ENCODE data around the gene ZNF624. TPM values are rescaled to one million over a fixed set of nuclear protein-coding genes. Genes with fewer than 3 reads are reported as not detected.
A peak's percentile ranks its signal among the peaks of the same experiment; 100 is the strongest.
"Not testable (repeated sequence)": the region's sequence is repeated elsewhere in the genome, so short reads cannot be mapped to it uniquely, and the experiment has no call there.

The ZNF624 gene
- 7.7 TPM for polyA plus RNA-seq (2013, experiment 1 of 4)
- polyA plus RNA-seq (2013, experiment 2 of 4) = 6.7 TPM
- polyA plus RNA-seq (2013, experiment 3 of 4) = 6.4 TPM
- 6.5 TPM for polyA plus RNA-seq (2013, experiment 4 of 4)

DNA sequence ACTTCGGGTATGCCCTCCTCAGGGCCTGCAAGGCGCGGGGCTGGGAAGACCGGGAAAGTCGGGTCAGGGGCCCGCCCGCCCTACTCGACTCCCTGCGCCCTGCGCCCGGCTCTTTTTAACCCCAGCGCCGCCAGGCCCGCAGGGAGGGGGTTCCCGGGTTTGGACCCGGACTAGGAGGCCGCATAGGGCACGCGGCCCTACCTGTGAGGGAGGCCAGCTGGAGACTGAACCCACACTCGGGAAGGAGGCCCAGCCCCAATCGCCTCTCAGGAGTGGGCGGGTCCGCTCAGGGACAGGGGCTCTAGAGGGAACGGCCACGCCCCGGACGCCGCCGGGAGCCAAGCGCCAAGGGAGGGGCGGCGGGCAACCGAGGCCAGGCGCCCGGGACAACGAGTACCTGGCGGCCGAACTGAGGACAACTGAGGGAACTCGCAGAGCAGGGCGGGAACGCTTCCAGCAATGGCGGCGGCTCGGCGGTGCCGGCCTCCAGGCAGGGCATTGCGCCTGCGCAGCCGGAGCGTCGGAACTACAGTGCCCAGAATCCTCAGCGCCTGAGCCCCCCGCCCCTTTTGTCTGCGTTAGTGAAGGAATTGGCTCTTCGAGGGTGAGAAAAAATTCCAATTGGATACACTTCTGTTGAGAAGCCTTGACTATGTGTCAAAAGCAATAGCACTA is at the start of gene ZNF624:
TSS of gene ZNF624 (minus strand) at position 484 of the 675 bp plus-strand sequence.
- Histone ChIP-seq H3K4me3 (ENCODE audit: insufficient read depth, low read depth, low read length) (peak within 1 kb of the TSS; percentile 45), H3K4me1 (ENCODE audit: control insufficient read depth, insufficient read depth, low read length) (peaks cover 4% of the 10 kb centered on the region), H3K27ac (ENCODE audit: insufficient read depth, low read depth, low read length, poor library complexity, severe bottlenecking) (peak within 1 kb of the TSS; percentile 73), H3K36me3 (ENCODE audit: control insufficient read depth, insufficient read depth, low read length) (no peaks in the 10 kb centered on the region), H3K9me3 (ENCODE audit: control insufficient read depth, low read length) (no peaks in the 10 kb centered on the region), H3K27me3 (ENCODE audit: control insufficient read depth, insufficient read depth, low read length, poor library complexity, severe bottlenecking) (no peaks in the 10 kb centered on the region)
- 1% methylated on average over 55 of the region's 55 CpGs for WGBS, 2 experiments

DNA sequence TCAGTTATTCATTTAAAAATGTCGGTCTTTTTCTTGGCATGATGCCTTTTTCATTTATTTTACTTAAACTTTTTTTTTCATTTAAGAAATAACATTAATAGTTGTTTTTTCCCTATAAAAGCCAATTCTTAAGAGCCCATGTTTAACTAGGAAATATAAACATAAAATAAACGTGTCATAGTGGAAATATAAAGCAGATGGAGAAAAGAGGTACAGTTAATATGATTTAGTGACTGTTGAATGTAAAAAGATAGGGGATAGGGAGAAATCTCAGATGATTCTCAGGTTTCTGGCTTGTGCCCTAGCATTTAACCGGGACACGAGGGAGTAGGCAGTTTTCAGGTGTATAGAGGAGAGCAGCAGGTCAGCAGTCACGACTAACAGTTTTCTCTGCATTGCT is 44.0 kb upstream of the ZNF624 start:
- H3K27me3 ChIP-seq (ENCODE audit: control insufficient read depth, insufficient read depth, low read length, poor library complexity, severe bottlenecking); H3K4me1 ChIP-seq (ENCODE audit: control insufficient read depth, insufficient read depth, low read length); H3K36me3 ChIP-seq (ENCODE audit: control insufficient read depth, insufficient read depth, low read length); H3K27ac ChIP-seq (ENCODE audit: insufficient read depth, low read depth, low read length, poor library complexity, severe bottlenecking); H3K9me3 ChIP-seq (ENCODE audit: control insufficient read depth, low read length); H3K4me3 ChIP-seq (ENCODE audit: insufficient read depth, low read depth, low read length): not testable (repeated sequence)
- WGBS, 2 experiments = 91% methylated on average over 3 of the region's 5 CpGs

DNA sequence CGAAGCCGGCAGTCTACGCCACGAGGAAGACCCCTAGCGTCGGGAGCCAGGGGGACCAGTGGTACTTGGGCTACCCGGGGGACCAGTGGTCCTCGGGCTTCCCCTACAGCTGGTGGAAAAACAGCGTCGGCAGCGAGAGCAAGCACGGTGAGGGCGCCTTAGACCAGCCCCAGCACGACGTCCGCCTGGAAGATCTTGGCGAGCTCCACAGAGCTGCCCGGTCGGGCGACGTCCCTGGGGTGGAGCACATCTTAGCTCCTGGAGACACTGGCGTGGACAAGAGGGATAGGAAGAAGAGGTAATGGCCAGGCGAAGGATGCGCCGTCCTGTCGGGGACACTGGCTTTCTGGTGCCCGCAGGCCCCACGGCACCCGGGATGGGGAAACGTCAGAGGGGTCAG is 36.8 kb upstream of the ZNF624 start:
- not testable (repeated sequence) for H3K36me3 ChIP-seq (ENCODE audit: control insufficient read depth, insufficient read depth, low read length); H3K4me1 ChIP-seq (ENCODE audit: control insufficient read depth, insufficient read depth, low read length); H3K27ac ChIP-seq (ENCODE audit: insufficient read depth, low read depth, low read length, poor library complexity, severe bottlenecking); H3K27me3 ChIP-seq (ENCODE audit: control insufficient read depth, insufficient read depth, low read length, poor library complexity, severe bottlenecking); H3K9me3 ChIP-seq (ENCODE audit: control insufficient read depth, low read length); H3K4me3 ChIP-seq (ENCODE audit: insufficient read depth, low read depth, low read length)
- WGBS, 2 experiments = 95 to 96% methylated on average over 19 to 25 of the region's 30 CpGs

DNA sequence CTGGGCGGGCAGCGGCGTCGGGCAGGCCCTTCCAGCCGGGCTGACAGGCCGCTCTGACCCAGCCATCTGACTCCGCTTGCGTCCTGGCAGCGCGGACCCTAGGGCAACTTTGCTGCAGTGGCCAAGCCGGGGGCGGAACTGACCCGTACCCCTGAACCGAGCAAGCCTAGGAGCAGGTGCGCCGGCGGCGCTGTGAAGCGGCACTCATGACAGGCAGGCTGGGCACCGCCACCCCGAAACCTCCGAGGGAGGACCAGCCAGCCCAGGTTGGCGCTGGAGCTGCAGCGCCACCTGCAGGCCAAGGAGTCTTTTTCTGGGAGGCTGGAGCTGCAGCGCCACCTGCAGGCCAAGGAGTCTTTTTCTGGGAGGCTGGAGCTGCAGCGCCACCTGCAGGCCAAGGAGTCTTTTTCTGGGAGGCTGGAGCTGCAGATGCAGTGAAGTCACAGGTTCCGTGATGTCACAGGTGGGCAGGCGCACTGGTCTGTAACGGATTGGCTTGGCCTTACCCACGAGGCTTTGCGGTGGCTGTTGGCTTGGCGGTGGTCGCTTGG is 36.2 kb upstream of the ZNF624 start, which contains the start of gene CCDC144A:
TSS of gene CCDC144A (plus strand) at position 511 of the 551 bp plus-strand sequence. CDS start 160 bp downstream, outside the sequence.
- H3K27me3 ChIP-seq (ENCODE audit: control insufficient read depth, insufficient read depth, low read length, poor library complexity, severe bottlenecking); H3K36me3 ChIP-seq (ENCODE audit: control insufficient read depth, insufficient read depth, low read length); H3K4me1 ChIP-seq (ENCODE audit: control insufficient read depth, insufficient read depth, low read length); H3K9me3 ChIP-seq (ENCODE audit: control insufficient read depth, low read length); H3K27ac ChIP-seq (ENCODE audit: insufficient read depth, low read depth, low read length, poor library complexity, severe bottlenecking); H3K4me3 ChIP-seq (ENCODE audit: insufficient read depth, low read depth, low read length): not testable (repeated sequence)
- WGBS, 2 experiments = 91 to 93% methylated on average over 33 of the region's 33 CpGs

DNA sequence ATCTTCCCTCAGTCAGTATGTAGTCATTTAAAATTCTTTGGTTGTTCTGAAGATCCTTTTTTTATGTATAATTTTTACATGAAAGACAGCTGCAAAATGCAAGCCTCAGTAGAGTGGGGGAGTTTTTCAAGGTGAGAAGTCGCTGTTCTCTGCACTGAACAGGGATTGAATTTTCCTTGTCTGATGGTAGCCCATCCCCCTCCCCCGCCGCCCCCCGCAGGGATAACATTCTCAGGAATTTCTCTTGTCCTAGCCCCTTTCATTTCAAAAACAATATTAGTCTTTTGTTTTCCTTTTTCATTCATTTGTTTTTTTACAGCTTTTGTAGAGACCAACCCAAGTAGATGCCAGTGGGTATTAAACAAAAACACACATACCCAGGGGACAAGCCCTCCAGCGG is 33.5 kb upstream of the ZNF624 start:
- 0 to 2% methylated on average over 4 of the region's 5 CpGs for whole genome bisulfite sequencing, 2 experiments
- not testable (repeated sequence) for H3K4me3 ChIP-seq (ENCODE audit: insufficient read depth, low read depth, low read length); H3K9me3 ChIP-seq (ENCODE audit: control insufficient read depth, low read length); H3K27me3 ChIP-seq (ENCODE audit: control insufficient read depth, insufficient read depth, low read length, poor library complexity, severe bottlenecking); H3K36me3 ChIP-seq (ENCODE audit: control insufficient read depth, insufficient read depth, low read length); H3K4me1 ChIP-seq (ENCODE audit: control insufficient read depth, insufficient read depth, low read length)
- H3K27ac ChIP-seq (ENCODE audit: insufficient read depth, low read depth, low read length, poor library complexity, severe bottlenecking) = peak overlapping the region; percentile 16

DNA sequence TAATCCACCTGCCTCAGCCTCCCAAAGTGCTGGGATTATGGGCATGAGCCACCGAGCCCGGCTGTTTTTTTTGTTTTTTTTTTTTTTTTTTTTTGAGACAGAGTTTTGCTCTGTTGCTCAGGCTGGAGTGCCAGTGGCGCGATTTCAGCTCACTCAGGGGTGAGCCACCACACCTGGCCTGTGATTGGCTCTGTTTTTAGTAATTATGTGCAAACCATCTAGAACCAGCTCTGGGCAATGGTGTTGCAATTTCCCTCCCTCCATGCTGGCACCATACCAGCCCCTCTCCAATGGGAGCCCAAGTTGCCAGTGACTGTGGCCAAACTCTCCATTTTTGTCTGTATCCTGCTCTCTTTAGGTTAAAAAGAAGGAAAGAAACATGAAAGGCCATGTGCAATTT is 32.4 kb upstream of the ZNF624 start:
- not testable (repeated sequence) for H3K4me1 ChIP-seq (ENCODE audit: control insufficient read depth, insufficient read depth, low read length); H3K27me3 ChIP-seq (ENCODE audit: control insufficient read depth, insufficient read depth, low read length, poor library complexity, severe bottlenecking); H3K9me3 ChIP-seq (ENCODE audit: control insufficient read depth, low read length); H3K4me3 ChIP-seq (ENCODE audit: insufficient read depth, low read depth, low read length); H3K36me3 ChIP-seq (ENCODE audit: control insufficient read depth, insufficient read depth, low read length); H3K27ac ChIP-seq (ENCODE audit: insufficient read depth, low read depth, low read length, poor library complexity, severe bottlenecking)
- WGBS, 2 experiments = 100% methylated on average over 2 to 4 of the region's 4 CpGs

DNA sequence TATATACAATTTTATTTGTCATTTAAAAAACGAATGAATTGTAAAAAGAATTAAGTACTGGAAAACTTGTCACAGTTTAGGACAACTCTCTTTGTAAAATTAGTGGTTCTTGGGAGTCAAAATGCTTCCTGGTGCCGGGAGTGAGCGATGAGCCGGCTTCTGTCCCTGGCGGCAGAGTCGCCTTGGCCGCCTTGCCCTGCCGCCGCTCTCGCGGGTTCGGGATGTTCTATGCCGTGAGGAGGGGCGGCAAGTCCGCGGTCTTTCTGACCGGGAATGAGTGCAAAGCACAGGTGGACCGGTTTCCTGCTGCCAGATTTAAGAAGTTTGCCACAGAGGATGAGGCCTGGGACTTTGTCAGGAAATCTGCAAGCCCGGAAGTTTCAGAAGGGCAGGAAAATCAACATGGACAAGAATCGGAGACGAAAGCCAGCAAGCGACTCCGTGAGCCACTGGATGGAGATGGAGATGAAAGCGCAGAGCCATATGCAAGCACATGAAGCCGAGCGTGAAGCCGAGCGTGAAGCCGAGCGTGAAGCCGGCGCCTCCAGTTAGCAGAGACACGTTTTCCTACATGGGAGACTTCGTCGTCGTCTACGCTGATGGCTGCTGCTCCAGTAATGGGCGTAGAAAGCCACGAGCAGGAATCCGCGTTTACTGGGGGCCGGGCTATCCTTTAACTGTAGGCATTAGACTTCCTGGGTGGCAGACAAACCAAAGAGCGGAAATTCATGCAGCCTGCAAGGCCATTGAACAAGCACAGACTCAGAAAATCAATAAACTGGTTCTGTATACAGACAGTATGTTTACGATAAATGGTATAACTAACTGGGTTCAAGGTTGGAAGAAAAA is 29.9 kb upstream of the ZNF624 start:
- not testable (repeated sequence) for H3K9me3 ChIP-seq (ENCODE audit: control insufficient read depth, low read length); H3K36me3 ChIP-seq (ENCODE audit: control insufficient read depth, insufficient read depth, low read length); H3K27ac ChIP-seq (ENCODE audit: insufficient read depth, low read depth, low read length, poor library complexity, severe bottlenecking); H3K4me3 ChIP-seq (ENCODE audit: insufficient read depth, low read depth, low read length); H3K4me1 ChIP-seq (ENCODE audit: control insufficient read depth, insufficient read depth, low read length); H3K27me3 ChIP-seq (ENCODE audit: control insufficient read depth, insufficient read depth, low read length, poor library complexity, severe bottlenecking)
- WGBS, 2 experiments = 92 to 93% methylated on average over 44 of the region's 44 CpGs

DNA sequence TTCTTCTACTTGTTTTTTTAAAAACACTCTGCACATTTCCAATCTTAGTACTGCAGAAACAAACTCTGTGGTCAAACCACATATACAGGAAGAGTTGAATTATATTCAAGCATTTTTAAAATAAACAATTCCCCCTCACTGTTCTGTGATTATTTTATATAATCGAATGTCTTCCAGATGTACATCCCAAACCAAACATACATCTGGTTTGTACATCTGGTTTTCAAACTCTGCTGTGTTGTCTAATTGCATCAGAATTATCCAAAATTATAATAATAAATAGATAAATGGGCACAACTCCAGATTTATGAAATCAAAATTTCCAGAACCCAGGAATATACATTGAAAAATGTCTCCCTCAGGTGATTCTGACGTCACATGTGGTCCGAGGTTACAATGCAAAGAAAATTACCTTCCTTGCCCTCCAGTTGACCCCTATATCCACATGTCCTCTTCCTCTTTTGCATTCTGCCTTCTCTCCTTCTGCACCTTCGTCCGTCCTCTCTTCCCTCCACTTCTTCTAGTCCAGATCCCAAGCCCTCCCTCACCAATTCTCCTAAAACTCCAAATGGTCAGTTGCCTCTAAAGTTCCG is 23.1 kb upstream of the ZNF624 start:
- H3K4me1 ChIP-seq (ENCODE audit: control insufficient read depth, insufficient read depth, low read length) = no peaks in the 10 kb centered on the region
- no peaks in the 10 kb centered on the region for H3K9me3 ChIP-seq (ENCODE audit: control insufficient read depth, low read length)
- 94 to 95% methylated on average over 5 to 6 of the region's 6 CpGs for WGBS, 2 experiments
- no peak overlapping the region for H3K4me3 ChIP-seq (ENCODE audit: insufficient read depth, low read depth, low read length)
- no peaks in the 10 kb centered on the region for H3K27me3 ChIP-seq (ENCODE audit: control insufficient read depth, insufficient read depth, low read length, poor library complexity, severe bottlenecking)
- H3K27ac ChIP-seq (ENCODE audit: insufficient read depth, low read depth, low read length, poor library complexity, severe bottlenecking) = no peak overlapping the region
- H3K36me3 ChIP-seq (ENCODE audit: control insufficient read depth, insufficient read depth, low read length) = no peaks in the 10 kb centered on the region

DNA sequence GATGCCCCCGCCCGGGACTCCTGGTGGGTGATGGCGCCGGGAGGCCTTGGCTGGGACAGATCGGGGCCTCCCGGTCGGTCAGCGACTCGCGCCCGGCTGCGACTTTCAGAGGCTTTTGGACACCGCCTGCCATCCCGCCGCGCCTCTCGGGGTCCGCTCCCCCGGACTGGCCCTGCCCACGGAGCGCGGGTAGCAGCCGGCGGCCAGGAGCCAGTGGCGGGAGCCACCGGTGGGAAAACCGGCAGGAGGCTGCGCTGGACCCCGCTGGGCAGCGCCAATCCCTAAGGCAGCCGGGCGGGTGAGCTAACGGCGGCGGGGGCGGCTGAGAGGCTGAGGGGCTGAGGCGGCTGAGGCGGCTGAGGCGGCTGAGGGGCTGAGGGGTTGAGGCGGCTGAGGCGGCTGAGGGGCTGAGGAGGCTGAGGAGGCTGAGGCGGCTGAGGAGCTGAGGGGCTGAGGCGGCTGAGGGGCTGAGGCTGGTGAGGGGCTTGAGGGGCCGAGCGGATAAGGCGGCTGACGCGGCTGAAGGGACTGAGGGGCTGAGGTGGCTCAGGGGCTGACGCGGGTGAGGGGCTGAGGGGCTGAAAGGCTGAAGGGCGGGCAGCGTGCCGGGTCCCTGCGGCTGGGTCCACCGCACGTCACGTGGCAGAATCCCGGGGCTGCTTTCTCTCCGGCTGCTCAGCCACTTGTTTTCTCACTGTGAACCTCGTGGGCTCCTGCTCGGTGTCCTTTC is 13.4 kb upstream of the ZNF624 start:
- not testable (repeated sequence) for H3K4me1 ChIP-seq (ENCODE audit: control insufficient read depth, insufficient read depth, low read length); H3K27ac ChIP-seq (ENCODE audit: insufficient read depth, low read depth, low read length, poor library complexity, severe bottlenecking); H3K27me3 ChIP-seq (ENCODE audit: control insufficient read depth, insufficient read depth, low read length, poor library complexity, severe bottlenecking); H3K36me3 ChIP-seq (ENCODE audit: control insufficient read depth, insufficient read depth, low read length); H3K9me3 ChIP-seq (ENCODE audit: control insufficient read depth, low read length)
- 5 to 8% methylated on average over 59 to 60 of the region's 61 CpGs for WGBS, 2 experiments
- peak overlapping the region; percentile 35 for H3K4me3 ChIP-seq (ENCODE audit: insufficient read depth, low read depth, low read length)

All from ectodermal cell (in vitro differentiated cells).